GM10266 (cell line): ENCODE measurements around the gene AURKB.
"Not testable (repeated sequence)": the region's sequence is repeated elsewhere in the genome, so short reads cannot be mapped to it uniquely, and the experiment has no call there.

Source experiments
- DNase-seq: peaks from one replicate; pipeline ENCODE4 v3.0.0; 2012; ENCODE audit errors: extremely low spot score
- TF ChIP-seq, protein P1 (sequence below): IDR thresholded peaks from 2 replicates; pipeline ENCODE4 v1.5.1; 2012; ENCODE audit warnings: mild to moderate bottlenecking, low read depth; ENCODE audit not compliant: control insufficient read depth, insufficient read depth; ENCODE audit errors: missing control alignments

The AURKB gene

DNA sequence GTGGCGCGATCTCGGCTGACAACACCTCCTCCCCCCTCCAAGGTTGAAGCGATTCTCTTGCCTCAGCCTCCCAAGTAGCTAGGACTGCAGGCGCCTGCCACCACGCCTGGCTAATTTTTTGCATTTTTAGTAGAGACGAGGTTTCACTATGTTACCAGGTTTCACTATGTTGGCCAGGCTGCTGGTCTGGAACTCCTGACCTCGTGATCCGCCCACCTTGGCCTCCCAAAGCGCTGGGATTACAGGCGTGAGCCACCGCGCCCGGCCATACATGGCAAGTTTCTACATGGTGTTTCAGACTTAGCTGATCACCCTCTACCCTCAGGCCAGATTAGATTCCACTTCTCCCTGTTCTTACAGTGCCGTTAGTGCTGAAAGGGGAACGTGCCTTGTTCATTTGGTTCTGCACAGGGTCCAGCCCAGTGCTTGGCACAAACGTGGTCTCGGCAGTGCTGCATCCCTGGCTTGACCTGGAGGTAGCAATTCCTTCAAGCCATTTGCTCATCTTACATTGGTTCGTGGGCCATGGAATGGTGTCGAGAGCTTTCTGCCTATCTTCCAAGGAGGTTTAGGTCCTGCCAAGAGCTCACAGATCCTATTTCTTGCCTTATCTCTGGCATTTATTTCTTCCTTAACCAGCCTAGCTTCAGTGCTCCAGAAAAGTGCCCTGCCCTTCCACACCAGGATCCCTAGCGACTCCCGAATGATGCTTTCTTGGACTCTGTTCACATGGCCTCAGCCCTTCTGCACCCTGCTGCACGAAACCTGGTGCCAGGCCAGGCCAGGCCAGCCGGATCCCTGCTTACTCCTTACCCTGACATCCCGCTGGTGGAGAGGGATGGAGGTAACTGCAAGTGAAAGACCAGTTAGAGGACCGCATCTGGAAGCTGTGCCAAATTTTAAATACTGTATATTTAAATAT, 14.8 kb upstream of the AURKB start:
- DNase-seq: no peak

DNA sequence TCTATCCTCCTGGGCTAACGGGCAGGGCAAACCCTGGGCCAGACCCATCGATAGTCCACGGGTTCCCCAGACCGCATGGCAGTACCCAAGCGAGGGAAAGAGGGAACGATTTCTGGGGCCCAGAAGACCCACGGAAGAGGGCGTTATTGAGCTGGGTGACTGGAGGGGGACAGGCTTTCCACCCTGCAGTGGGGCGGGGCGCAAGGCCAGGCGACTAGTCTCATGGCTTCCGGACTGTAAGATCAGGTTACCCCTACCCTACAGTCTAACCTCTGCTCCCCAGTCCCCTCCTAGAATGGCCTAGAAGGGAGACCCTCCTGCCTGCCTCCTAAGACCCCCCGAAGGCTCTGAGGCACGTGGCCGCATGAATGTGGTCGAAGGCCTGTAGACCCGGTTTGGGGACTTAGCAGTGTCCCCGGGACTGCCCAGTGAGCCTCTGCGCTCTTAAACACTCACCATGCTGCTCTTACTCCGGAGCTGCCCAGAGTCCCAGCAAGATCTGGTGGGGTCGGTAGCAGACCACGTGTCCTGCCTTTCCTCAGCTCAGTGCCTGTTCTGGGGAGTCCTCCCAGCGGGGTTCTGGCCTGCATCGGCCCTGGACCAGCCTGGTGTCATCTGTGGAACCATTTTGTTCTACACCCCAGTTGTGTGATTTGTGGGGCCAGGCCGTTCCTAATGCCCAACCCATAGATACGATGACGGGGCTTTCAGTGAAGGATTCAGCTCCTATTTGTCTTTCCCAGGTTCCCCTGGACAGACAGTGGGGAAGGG, 13.2 kb upstream of the AURKB start:
- DNase-seq: peak; percentile 47
- TF ChIP-seq, protein P1, sequence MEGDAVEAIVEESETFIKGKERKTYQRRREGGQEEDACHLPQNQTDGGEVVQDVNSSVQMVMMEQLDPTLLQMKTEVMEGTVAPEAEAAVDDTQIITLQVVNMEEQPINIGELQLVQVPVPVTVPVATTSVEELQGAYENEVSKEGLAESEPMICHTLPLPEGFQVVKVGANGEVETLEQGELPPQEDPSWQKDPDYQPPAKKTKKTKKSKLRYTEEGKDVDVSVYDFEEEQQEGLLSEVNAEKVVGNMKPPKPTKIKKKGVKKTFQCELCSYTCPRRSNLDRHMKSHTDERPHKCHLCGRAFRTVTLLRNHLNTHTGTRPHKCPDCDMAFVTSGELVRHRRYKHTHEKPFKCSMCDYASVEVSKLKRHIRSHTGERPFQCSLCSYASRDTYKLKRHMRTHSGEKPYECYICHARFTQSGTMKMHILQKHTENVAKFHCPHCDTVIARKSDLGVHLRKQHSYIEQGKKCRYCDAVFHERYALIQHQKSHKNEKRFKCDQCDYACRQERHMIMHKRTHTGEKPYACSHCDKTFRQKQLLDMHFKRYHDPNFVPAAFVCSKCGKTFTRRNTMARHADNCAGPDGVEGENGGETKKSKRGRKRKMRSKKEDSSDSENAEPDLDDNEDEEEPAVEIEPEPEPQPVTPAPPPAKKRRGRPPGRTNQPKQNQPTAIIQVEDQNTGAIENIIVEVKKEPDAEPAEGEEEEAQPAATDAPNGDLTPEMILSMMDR: peak; percentile 64

More for the DNA sequence above, 14.8 kb upstream of the AURKB start:
- TF ChIP-seq, protein P1: no peak

DNA sequence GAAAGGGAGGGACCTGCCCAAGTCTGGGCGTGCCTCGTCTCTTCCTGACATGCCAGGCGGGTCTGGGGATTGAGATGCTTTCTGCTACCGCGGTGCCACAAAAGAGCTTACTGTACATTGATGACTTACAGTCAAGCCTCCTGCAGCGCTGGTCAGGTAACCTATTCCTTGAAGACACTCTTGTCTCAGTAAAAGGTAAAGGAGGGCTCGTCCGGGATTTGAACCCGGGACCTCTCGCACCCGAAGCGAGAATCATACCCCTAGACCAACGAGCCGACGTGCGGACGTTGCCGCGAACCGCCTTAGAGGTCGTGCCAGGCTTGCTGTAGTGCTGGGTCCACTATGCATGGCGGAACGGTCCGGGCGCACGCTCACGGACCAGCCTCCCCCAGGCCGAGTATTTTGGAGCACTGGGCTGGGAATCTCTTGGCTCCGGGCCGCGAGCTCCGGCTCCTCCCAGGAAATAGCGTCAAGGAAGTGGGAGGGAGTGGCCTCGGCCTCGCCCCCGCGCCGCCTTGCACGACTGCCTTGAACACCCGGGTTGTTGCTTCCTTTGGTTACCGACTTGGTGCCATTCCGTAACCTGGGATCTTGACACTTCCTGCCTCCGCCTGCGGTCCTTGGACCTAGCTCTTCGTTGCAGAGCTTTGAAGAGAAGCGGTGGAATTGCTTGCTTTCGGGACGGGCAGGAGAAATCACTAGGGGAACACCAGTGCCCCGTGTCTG, 12.4 kb upstream of the AURKB start:
- peak; percentile 65 for DNase-seq
- TF ChIP-seq, protein P1: no peak

DNA sequence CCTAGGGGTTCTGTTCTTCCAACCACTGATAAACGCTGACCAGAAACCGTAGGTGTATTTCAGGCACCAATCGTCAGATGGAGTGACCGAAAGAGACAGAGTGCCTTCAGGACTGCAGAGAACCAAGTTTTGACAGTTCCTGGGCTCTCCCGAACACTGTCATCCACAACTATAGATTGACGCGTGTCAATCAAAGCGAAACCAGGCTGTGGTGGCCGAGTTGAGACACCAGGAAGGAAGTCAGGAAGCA, 11.9 kb upstream of the AURKB start:
- DNase-seq: peak; percentile 38
- TF ChIP-seq, protein P1: no peak

DNA sequence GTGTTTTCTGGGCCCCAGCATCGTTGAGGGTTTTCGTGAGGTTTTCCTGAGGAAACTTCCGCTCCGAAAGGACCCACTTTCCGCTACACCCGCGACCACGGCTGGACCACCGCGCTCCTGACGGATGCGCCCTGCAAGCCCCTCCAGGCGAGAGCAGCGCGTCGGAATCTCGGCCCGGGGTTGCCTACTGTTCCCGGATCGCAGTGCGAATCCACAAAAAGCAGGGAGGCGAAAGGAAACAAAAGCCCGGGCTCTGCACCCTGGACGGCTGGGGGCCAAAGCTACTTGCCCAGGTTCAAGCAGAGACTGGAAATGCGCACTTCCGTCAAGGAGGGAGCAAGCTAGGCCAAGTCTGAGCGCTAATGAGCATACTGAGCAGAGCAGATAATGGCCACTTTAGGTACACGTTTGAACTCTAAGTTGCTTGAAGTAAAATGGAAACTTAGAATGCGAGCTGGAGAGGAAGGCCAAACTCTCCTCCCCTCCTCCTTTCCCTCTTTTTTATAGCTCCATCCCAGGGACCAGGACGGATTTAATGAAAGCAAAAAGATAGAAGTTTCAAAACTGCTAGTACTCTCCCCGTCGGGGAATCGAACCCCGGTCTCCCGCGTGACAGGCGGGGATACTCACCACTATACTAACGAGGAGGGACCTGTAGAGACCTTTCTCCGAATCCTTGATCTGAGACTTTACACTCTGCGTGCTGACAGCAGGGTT, 11.4 kb upstream of the AURKB start:
- TF ChIP-seq, protein P1: no peak
- peak; percentile 55 for DNase-seq

DNA sequence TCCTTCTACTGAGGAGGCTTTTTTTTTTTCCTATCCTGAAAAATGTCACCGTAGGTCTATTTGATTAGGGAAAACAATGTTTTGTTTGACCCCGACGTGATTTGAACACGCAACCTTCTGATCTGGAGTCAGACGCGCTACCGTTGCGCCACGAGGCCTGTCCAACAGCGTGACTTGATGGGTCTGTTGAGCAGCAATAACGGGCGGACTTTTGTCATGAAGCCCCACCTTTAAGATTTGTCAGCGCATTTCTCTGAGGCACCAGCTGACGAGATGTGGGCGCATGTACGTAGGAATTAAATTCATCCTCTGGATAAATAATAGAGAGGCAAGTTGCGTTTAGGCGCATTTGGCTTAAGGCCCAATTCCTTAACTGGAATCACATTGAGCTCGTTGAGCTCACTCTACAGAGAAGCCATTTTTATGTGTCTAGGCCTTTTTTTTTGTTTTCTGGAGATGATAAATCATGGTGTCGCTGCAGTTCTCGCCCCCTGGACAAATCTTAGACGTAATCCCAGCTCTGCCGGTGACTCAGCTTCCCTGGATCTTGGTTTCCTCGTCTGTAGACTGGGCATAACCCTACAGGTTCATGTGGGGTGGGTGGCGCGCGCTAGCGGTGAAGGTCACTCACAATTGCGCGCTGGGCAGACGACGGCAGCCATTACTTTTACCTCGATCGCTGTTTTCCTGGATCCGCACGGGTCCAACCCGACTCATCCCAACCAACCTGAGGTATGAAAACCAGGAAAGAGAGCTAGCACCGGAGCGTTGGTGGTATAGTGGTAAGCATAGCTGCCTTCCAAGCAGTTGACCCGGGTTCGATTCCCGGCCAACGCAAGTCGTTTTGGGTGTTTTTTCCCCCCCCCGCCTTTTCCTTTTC, 10.6 kb upstream of the AURKB start:
- TF ChIP-seq, protein P1: no peak
- peak; percentile 66 for DNase-seq

DNA sequence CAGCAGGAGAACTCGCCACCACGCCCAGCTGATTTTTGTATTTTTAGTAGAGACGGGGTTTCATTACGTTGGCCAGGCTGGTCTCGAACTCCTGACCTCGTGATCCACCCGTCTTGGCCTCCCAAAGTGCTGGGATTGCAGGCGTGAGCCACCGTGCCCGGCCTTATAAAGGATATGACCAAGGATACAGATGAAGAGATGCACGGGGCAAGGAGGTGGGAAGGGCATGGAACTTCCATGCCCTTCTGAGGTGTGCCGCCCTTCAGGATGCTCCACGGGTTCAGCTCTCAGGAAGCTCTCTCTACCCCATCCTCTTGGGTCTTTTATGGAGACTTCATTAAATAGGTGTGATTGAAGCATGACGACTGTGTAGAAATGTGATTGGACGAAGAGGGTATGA, 3.6 kb upstream of the AURKB start:
- DNase-seq: not testable (repeated sequence)
